ENCODE results near the gene TRAM2.
"Not testable (repeated sequence)": the region's sequence is repeated elsewhere in the genome, so short reads cannot be mapped to it uniquely, and the experiment has no call there.

Gene TRAM2

DNA sequence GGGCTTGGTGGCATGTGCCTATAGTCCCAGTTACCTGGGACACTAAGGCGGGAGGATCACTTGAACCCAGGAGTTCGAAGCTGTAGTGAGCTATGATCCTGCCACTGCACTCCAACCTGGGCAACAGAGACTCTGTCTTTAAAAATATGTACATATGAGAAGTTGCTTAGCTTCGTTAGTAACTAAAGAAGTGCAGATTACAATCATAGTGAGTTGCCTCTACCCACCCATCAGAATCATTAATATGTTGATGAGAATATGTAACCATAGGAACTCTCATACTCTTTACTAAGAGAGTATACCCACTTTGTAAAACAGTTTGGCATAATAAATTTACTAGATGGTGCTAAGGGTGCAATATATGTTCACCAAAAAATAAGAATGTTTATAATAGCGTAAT, 102.7 kb downstream of the TRAM2 start:
- no peak for DNase-seq

DNA sequence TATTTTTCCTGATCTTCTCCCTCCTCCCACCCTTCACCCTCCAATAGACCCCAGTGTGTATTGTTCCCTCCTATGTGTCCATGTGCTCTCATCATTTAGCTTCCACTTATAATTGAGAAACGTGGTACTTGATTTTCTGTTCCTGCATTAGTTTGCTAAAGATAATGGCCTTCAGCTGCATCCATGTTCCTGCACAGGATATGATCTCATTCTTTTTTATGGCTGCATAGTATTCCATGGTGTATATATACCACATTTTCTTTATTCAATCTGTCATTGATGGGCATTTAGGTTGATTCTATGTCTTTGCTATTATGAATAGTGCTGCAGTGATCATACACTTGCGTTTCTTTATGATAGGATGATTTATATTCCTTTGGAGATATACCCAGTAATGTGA, 115.7 kb downstream of the TRAM2 start:
- DNase-seq, result not testable (repeated sequence)

DNA sequence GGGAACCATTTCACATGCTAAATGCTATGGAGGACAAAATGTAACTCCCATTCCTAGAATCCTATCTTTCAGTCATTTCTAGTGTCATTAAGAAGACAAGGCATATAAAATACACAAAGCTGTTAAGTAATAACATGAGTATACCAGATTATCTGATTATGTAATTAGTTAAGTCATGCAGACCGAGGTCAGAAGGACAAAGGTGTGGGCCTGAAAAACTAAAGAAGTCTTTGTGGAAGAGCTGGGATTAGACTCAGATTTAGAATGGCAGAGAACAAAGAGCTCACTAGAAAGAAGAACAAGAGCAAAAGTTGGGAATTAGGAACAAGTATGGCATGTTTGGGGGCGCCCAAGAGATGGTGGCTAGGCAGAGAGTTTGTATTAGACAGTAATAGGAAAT, 119.8 kb downstream of the TRAM2 start:
- no peak for DNase-seq

DNA sequence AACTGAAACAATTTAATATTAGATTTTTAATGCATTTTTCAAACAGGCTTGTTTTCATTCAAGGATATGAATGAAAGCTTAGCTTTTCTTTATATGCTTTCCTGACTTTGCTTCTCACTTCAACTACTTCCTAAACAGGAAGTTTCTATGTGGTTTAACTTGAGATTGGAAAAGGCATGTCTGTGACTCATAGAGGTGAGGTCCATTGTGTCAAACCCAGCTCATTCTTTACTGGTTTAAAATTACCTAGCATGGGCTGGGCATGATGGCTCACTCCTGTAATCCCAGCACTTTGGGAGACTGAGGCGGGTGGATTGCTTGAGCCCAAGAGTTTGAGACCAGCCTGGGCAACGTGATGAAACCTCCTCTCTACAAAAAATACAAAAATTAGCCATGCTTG, 122.3 kb downstream of the TRAM2 start:
- DNase-seq, result no peak
